Stimulated activated CD4-positive, alpha-beta T cell treated with anti-CD3 and anti-CD28 coated beads, Interleukin-4, amount 100 ng/mL, for 4 hours (primary cell): Measurements from ENCODE around the gene OR2AG1.
"Not testable (repeated sequence)": the region's sequence is repeated elsewhere in the genome, so short reads cannot be mapped to it uniquely, and the experiment has no call there.

Experiments
- DNase-seq, 2 experiments: peaks; one replicate each; pipeline ENCODE4 v3.0.0-alpha.2; 2020

Gene OR2AG1

GRCh38 chr11:6794639-6795038, 11.8 kb downstream of the OR2AG1 start:
- DNase-seq, result no peak

GRCh38 chr11:6799402-6799801, 16.6 kb downstream of the OR2AG1 start, which contains the start of gene OR6A2:
TSS of gene OR6A2 (minus strand) at chr11:6799689. CDS start at chr11:6795708, 3,981 bp downstream.
- DNase-seq, result no peak

- DNase-seq, result not testable (repeated sequence)
Observed at GRCh38 chr11:6801075-6801474, 18.3 kb downstream of the OR2AG1 start.

GRCh38 chr11:6812390-6813005, 29.7 kb downstream of the OR2AG1 start:
- DNase-seq, result peak in 1 of 2 experiments; percentile 14

- DNase-seq, result no peak
Observed at GRCh38 chr11:6813656-6814055, 30.8 kb downstream of the OR2AG1 start.

- no peak for DNase-seq
Observed at GRCh38 chr11:6817694-6818093, 34.9 kb downstream of the OR2AG1 start.

GRCh38 chr11:6818967-6819366, 36.1 kb downstream of the OR2AG1 start:
- no peak for DNase-seq

- DNase-seq, result no peak
Observed at GRCh38 chr11:6824136-6824823, 41.5 kb downstream of the OR2AG1 start.

GRCh38 chr11:6825231-6825744, 42.5 kb downstream of the OR2AG1 start:
- no peak for DNase-seq

GRCh38 chr11:6828103-6828502, 45.3 kb downstream of the OR2AG1 start:
- no peak for DNase-seq

GRCh38 chr11:6833356-6833755, 50.5 kb downstream of the OR2AG1 start:
- DNase-seq, result no peak

- DNase-seq, result no peak
Observed at GRCh38 chr11:6834021-6834420, 51.2 kb downstream of the OR2AG1 start.
